T1000 (cell line): ENCODE data around the gene HIBCH.
"Not testable (repeated sequence)": the region's sequence is repeated elsewhere in the genome, so short reads cannot be mapped to it uniquely, and the experiment has no call there.

Experiments
- DNase-seq: peaks from one replicate; lab custom pipeline; 2025; ENCODE audit warnings: mixed read lengths; lab: John Stamatoyannopoulos, UW

HIBCH gene

GRCh38 chr2:190319555-190320498 lies at the start of gene HIBCH:
TSS of gene HIBCH (minus strand) at chr2:190319826. CDS start at chr2:190319750, 76 bp downstream.
- peak; percentile 97 for DNase-seq

- no peak for DNase-seq
These were observed 47.5 kb upstream of the HIBCH start for GRCh38 chr2:190367091-190367490.

- no peak for DNase-seq
These were observed 46.7 kb upstream of the HIBCH start for GRCh38 chr2:190366248-190366753.

- DNase-seq, result no peak
These were observed 46.0 kb upstream of the HIBCH start for GRCh38 chr2:190365499-190366204.

GRCh38 chr2:190362894-190363293 lies 43.3 kb upstream of the HIBCH start:
- DNase-seq, result no peak

GRCh38 chr2:190361572-190361971 lies 41.9 kb upstream of the HIBCH start:
- DNase-seq, result no peak

- DNase-seq, result no peak
These were observed 41.3 kb upstream of the HIBCH start for GRCh38 chr2:190360965-190361364.

GRCh38 chr2:190360561-190360960 lies 40.9 kb upstream of the HIBCH start:
- DNase-seq, result no peak

- DNase-seq, result not testable (repeated sequence)
These were observed 39.2 kb upstream of the HIBCH start for GRCh38 chr2:190358655-190359448.

GRCh38 chr2:190357600-190357999 lies 38.0 kb upstream of the HIBCH start:
- no peak for DNase-seq

GRCh38 chr2:190355968-190356644 lies 36.5 kb upstream of the HIBCH start:
- no peak for DNase-seq

- no peak for DNase-seq
These were observed 34.5 kb upstream of the HIBCH start for GRCh38 chr2:190354003-190354690.

- no peak for DNase-seq
These were observed 33.9 kb upstream of the HIBCH start for GRCh38 chr2:190353537-190353899.

GRCh38 chr2:190352668-190353536 lies 33.3 kb upstream of the HIBCH start:
- DNase-seq, result no peak

- no peak for DNase-seq
These were observed 32.3 kb upstream of the HIBCH start for GRCh38 chr2:190351955-190352354.

- DNase-seq, result no peak
These were observed 30.7 kb upstream of the HIBCH start for GRCh38 chr2:190350371-190350770.

GRCh38 chr2:190344276-190344827 lies 24.7 kb upstream of the HIBCH start:
- peak; percentile 38 for DNase-seq

- DNase-seq, result peak; percentile 51
These were observed 24.1 kb upstream of the HIBCH start, which contains the start of gene INPP1 for GRCh38 chr2:190343536-190344275. TSS of gene INPP1 (plus strand) at chr2:190343589. CDS start at chr2:190360103, 16,514 bp downstream.

GRCh38 chr2:190343089-190343535 lies 23.5 kb upstream of the HIBCH start:
- no peak for DNase-seq
